ENCODE measurements around the gene HOXD13.

The HOXD13 gene

GRCh38 chr2:176094349-176094748, 1.8 kb downstream of the HOXD13 start:
- ATAC-seq = no peak
- no peak for TF ChIP-seq CSRNP3 (CRISPR knock-in tag; IDR thresholded peaks at IDR 0.05)

GRCh38 chr2:176095421-176095820, 2.9 kb downstream of the HOXD13 start:
- TF ChIP-seq ISL1 (CRISPR knock-in tag; IDR thresholded peaks at IDR 0.05) = no peak
- no peak for ATAC-seq

- no peak for TF ChIP-seq TOX (CRISPR knock-in tag; IDR thresholded peaks at IDR 0.05; ENCODE audit: borderline replicate concordance)
- no peak for TF ChIP-seq ZFP30 (CRISPR knock-in tag; IDR thresholded peaks at IDR 0.05)
- TF ChIP-seq CSDC2 (CRISPR knock-in tag; IDR thresholded peaks at IDR 0.05) = no peak
- TF ChIP-seq OSR1 (CRISPR knock-in tag; IDR thresholded peaks at IDR 0.05) = no peak
- no peak for TF ChIP-seq PATZ1 (CRISPR knock-in tag; IDR thresholded peaks at IDR 0.05; ENCODE audit: borderline replicate concordance)
- no peak for TF ChIP-seq ESRRG (CRISPR knock-in tag; IDR thresholded peaks at IDR 0.05)
- no peak for TF ChIP-seq CSRNP3 (CRISPR knock-in tag; IDR thresholded peaks at IDR 0.05)
- no peak for TF ChIP-seq ZC3H10 (CRISPR knock-in tag; IDR thresholded peaks at IDR 0.05)
- TF ChIP-seq ZFP3 (CRISPR knock-in tag; IDR thresholded peaks at IDR 0.05) = no peak
- TF ChIP-seq BACH2 (CRISPR knock-in tag; IDR thresholded peaks at IDR 0.05; ENCODE audit: borderline replicate concordance) = no peak
- ATAC-seq = no peak
These were observed 3.9 kb downstream of the HOXD13 start for GRCh38 chr2:176096243-176096985.

- ATAC-seq = peak; percentile 95
- TF ChIP-seq ZFP30 (CRISPR knock-in tag; IDR thresholded peaks at IDR 0.05) = no peak
- no peak for TF ChIP-seq CREB5 (CRISPR knock-in tag; IDR thresholded peaks at IDR 0.05; ENCODE audit: low read depth)
- no peak for TF ChIP-seq ZFP3 (CRISPR knock-in tag; IDR thresholded peaks at IDR 0.05)
- TF ChIP-seq GLIS3 (CRISPR knock-in tag; IDR thresholded peaks at IDR 0.05) = no peak
- no peak for TF ChIP-seq ZNF565 (CRISPR knock-in tag; conservative IDR thresholded peaks at IDR 0.05; ENCODE audit: low read depth)
- TF ChIP-seq OSR1 (CRISPR knock-in tag; IDR thresholded peaks at IDR 0.05) = no peak
- TF ChIP-seq TOX (CRISPR knock-in tag; IDR thresholded peaks at IDR 0.05; ENCODE audit: borderline replicate concordance) = no peak
- no peak for TF ChIP-seq ZNF8 (CRISPR knock-in tag; IDR thresholded peaks at IDR 0.05)
- no peak for TF ChIP-seq RARB (CRISPR knock-in tag; IDR thresholded peaks at IDR 0.05)
- no peak for TF ChIP-seq TSHZ2 (CRISPR knock-in tag; IDR thresholded peaks at IDR 0.05)
- no peak for TF ChIP-seq ESRRG (CRISPR knock-in tag; IDR thresholded peaks at IDR 0.05)
- no peak for TF ChIP-seq ISL1 (CRISPR knock-in tag; IDR thresholded peaks at IDR 0.05)
- TF ChIP-seq ZC3H10 (CRISPR knock-in tag; IDR thresholded peaks at IDR 0.05) = no peak
- no peak for TF ChIP-seq POU6F1 (CRISPR knock-in tag; IDR thresholded peaks at IDR 0.05; ENCODE audit: borderline replicate concordance, low read depth)
- no peak for TF ChIP-seq PATZ1 (CRISPR knock-in tag; IDR thresholded peaks at IDR 0.05; ENCODE audit: borderline replicate concordance)
- no peak for TF ChIP-seq ZNF70 (CRISPR knock-in tag; IDR thresholded peaks at IDR 0.05)
- no peak for TF ChIP-seq BACH2 (CRISPR knock-in tag; IDR thresholded peaks at IDR 0.05; ENCODE audit: borderline replicate concordance)
- TF ChIP-seq TCF4 (CRISPR knock-in tag; IDR thresholded peaks at IDR 0.05; ENCODE audit: borderline replicate concordance) = no peak
These were observed 4.7 kb downstream of the HOXD13 start for GRCh38 chr2:176096986-176097819.
